GM18520 (cell line): Measurements from ENCODE around the gene IGFBP7.

ENCODE experiments used
- ATAC-seq: cut with Tn5 transposase; IDR thresholded peaks from one replicate; pipeline ENCODE4 v1.9.1; 2021; ENCODE audit not compliant: unreplicated experiment

Gene IGFBP7

DNA sequence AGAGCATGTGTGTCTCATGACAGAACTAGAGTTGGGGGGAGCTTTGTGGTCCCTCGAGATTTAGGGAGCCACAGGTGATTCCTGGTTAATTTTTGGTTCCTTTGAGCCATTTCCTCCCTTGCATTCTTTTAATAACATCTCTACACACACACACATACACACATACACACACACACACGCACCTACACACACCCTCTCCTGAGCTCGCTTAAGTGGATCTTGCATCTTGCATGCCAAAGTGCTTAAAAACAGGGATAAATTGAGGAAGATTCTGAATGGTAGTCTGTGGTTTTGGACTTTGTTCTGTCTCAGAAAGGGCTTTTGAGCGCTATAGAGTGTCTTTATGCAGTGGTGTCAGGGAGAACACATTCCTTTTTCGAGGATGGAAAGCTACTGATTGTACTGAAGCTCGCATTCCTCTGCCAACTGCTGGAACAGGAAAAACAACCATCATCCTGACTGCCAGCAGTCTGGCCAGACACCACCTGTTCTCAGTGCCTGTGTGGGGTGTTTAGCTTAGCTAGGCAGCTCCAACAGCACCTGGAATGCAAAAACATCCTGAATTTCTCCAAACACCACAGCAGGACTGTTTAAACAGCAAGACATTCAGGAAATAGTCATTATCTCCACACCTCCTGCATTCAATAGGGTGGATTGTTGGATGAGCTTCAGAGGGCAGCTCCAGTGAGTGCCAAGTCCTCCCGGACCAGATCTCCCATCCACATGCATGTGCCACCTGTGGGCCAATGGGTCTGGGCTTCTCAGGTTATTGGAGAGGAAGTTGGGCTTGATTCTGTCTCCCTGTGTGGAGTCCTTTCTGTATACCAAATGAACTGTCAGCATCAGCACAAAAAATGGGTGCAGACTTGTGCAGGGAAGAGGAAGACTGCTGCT is 21.9 kb upstream of the IGFBP7 start:
- ATAC-seq, result no peak

GRCh38 chr4:57129477-57129876 is 19.3 kb upstream of the IGFBP7 start:
- ATAC-seq, result no peak

GRCh38 chr4:57127361-57127760 is 17.2 kb upstream of the IGFBP7 start:
- ATAC-seq, result no peak

GRCh38 chr4:57125996-57126395 is 15.8 kb upstream of the IGFBP7 start:
- no peak for ATAC-seq

GRCh38 chr4:57124145-57124544 is 14.0 kb upstream of the IGFBP7 start:
- ATAC-seq, result no peak

DNA sequence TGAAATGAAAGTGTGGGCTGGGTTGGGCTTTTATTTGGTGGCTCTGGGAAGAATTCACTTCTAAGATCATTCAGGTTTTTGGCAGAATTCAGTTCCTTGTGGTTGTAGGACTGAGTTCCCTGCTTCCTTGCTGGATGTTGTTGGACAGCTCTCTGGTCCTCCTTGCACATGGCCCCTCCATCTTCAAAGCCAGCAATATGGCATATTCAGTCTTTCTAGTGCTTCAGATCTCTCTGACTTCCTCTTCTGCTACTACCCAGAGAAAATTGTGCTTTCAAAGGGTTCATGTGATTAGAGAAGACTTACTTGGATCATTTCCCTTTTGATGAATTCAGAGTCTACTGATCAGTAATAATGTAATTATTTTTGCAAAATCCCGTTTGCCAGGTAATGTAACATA is 12.8 kb upstream of the IGFBP7 start:
- ATAC-seq, result no peak

- no peak for ATAC-seq
Measured at GRCh38 chr4:57119054-57119651, 9.0 kb upstream of the IGFBP7 start.

- ATAC-seq, result no peak
Measured at GRCh38 chr4:57117491-57117890, 7.3 kb upstream of the IGFBP7 start.

GRCh38 chr4:57116245-57116644 is 6.1 kb upstream of the IGFBP7 start:
- no peak for ATAC-seq

DNA sequence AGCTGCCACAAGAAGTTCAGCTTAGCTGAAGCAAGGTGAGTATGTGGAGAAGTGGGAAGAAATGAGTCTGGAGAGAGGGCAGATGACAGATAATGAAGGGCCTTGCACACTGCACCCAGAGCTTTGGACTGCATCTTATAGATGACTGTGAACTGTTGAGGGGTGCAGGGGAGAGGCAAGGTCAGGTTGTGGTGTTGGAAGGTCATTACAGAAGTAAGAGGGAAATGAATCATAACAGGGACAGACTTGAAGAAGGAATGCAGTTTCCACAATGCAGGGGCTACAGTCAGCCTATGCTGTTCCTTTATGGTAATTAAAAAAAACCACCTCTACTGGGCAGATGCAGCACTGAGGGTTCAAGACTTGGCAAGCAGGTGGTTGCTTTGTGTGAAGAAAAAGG is 4.8 kb upstream of the IGFBP7 start:
- ATAC-seq, result no peak

DNA sequence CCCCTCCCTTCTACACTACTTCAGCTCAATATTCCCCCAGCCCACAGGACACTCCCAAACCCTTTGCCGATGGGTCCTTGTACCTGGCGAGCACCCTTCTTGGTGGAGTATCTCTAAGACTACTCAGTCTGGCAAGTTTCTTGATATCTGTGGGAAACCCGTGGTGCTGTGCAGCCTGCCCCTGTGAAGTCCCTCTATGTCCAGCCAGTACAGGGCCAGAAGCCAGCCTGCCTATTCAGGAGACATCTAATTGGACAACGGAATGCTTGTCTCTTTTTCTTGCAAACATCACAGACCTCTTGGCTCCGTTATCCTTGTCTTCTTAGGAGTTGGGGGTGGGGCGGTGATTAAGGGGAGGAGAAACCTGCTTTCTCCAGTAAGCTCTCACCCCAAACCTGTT is 3.7 kb upstream of the IGFBP7 start:
- no peak for ATAC-seq

DNA sequence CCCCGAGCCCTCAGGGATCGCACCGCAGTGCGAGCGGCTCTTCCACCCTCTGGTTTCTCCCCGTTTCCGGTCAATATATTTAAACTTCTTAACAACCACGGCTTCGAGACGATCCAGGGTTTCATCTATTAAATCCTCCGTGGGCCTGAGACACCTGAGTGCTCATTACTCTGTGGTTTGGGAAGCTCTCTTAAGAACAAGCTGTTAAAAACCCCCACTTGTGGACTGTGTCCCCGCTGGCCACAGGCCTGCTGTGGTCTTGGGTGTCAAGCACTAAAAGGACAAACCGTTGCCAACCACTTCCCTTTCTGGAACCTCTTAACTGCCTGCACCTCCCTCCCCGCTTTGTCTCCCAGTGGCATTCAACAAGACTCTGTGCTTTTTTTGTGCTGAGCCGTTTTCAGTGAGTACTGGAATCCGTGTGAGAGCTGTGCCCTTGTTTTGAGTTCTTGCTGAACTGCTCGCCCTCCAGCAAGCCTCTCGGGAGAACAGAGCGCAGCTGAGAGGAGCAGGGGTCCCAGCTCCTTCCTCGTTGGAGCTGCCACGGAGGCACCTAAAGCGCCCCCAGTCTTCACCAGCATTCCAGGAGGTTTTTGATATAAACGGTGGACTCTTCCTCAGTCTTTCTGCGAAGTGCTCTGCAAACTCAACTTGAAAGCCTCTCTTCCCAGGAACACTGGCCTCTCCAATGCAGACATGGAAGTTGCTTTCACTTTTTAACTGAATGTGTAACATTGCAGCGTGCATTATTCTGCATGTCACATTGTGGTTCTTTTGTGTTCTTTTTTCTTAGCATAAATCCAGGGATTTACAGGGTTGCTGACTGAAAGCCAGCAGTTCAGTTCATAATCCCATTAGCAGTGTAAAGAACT is 691 bp upstream of the IGFBP7 start:
- peak; percentile 46 for ATAC-seq

- ATAC-seq, result no peak
Measured at GRCh38 chr4:57109411-57109846, 756 bp downstream of the IGFBP7 start.

DNA sequence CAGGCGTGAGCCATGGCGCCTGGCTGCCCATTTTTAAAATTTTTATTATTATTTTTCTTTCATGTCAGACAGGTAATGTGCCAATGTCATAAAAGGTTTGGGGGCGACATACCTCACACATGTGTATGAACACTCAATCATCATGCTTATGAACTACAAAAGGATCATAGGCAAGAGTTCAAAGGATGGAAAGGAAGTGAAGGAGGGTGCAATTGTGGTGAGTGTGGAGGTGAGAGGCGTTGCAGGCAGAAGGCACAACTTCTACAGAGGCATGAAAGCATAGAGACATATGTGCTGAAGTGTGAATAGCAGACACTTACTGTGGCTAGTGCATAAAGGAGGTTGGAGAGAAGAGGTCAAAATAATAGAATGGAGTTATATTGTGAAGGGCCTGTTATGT is 4.0 kb downstream of the IGFBP7 start:
- ATAC-seq, result no peak

- no peak for ATAC-seq
Measured at GRCh38 chr4:57104706-57105560, 5.3 kb downstream of the IGFBP7 start.

DNA sequence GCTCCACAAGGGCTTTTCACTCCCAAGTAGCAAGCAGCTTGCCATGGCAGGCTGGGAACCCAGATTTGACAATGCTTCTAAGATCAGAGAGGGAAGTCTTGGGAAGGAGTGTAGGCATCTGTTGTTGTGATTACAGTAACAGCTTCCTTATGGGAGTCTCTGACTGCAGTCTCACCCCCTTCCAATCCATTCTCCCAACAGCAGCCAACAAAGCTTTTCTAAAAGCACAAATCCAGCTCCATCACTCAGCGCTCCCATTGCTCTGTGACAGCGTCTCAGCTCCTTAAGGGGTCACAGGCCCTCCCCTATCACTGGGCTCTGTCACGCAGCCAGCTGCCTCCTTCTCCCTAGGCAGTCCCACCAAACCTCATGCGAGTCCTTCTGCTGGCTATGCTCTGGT is 7.1 kb downstream of the IGFBP7 start:
- no peak for ATAC-seq

- no peak for ATAC-seq
Measured at GRCh38 chr4:57102050-57102624, 8.0 kb downstream of the IGFBP7 start.

DNA sequence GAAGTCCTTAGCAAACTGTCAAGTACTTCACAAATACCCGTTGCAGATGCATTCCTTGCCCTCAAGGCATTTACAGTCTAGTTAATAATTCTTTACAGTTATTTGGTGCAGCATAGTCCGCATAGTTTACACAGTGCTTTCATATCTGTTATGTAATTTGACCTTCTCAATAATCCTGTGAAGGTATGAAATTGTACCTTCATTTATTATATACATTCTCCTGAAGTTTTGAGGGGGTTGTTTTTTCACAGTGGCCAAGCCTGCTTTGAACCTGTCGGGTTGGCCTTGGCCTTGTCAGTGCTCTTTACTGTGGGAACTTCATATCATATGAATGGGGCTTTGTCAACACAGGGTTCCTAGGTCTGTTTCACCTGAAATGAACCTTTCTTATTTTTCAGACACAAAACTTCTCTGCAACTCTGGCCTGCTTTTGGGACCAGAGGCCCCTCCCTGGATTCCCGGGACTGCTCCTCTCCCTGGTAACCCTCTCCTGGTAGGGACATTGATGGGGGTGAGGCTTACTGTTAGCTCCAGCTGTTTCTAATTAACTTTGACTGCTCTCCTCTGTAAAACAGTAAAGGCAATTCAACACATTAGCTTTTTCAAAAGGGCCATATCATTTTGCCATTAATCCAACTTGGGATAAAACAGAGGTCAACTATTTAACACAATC is 9.1 kb downstream of the IGFBP7 start:
- ATAC-seq, result no peak

GRCh38 chr4:57099363-57099762 is 10.8 kb downstream of the IGFBP7 start:
- ATAC-seq, result no peak

DNA sequence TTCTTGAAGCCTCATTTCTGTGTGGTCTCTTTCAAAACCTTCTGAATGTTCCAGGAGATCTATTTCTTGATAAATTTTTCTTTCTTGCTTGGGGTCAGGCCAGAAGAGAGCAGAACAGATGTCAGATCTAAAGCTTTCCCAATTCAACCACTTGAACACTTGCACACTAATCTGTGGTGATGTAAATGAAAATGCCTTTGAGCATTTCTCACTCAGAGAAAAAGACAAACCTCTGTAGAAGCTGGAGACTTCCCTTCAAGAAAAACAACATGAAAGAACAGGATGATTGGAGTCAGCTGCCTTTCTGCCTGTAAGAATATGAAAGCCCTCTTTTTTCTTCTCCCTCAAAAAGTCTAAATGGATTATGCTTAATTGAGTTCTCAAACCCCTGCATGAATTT is 11.2 kb downstream of the IGFBP7 start:
- no peak for ATAC-seq
